Activated effector memory CD4-positive, alpha-beta T cell treated with anti-CD3 and anti-CD28 coated beads, Interleukin-2, amount 50 U/mL, for 16 hours (primary cell): ENCODE data around the gene PHACTR3.

Experiments
- DNase-seq: peaks from one replicate; pipeline ENCODE4 v3.0.0-alpha.2; 2020

Gene PHACTR3

GRCh38 chr20:59575216-59575615 lies 29.1 kb upstream of the PHACTR3 start:
- peak; percentile 43 for DNase-seq

GRCh38 chr20:59575653-59576052 lies 28.7 kb upstream of the PHACTR3 start:
- peak; percentile 41 for DNase-seq

DNA sequence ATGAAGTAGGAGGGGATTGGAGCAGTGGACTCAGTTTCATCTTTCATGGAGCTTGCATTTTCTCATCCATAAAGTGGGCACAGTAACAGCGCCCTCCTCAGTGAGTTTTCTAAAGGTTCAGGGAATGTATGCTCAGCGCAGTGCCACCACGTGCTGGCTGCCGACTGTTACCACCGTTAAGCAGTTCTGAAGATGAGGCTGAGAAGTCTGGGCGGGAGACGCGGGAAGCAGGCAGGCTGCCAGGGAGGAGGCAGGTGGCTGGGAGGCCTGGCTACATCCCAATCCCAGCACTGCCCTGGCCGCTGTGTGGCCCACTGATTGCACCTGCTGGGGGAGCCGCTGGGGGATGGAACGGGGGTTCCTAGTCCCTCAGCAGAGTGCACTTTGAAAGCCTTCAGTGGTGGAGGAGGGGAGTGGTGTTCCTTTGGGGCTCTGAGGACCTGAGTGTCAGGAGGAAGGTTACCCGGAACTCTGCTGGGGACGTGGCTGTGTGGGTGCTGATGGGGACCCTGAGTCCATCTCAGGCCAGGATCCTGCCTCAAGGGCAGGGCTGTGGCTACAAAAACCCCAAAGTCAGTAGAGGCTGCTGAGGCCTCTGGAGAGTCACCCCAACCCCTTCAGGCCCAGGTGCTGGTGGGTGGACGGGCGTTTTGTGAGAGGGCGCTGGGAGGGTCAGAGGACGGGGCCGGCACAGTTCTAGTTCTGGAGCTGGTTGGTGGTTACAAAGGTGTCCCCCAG lies 28.0 kb upstream of the PHACTR3 start:
- DNase-seq: peak; percentile 37

DNA sequence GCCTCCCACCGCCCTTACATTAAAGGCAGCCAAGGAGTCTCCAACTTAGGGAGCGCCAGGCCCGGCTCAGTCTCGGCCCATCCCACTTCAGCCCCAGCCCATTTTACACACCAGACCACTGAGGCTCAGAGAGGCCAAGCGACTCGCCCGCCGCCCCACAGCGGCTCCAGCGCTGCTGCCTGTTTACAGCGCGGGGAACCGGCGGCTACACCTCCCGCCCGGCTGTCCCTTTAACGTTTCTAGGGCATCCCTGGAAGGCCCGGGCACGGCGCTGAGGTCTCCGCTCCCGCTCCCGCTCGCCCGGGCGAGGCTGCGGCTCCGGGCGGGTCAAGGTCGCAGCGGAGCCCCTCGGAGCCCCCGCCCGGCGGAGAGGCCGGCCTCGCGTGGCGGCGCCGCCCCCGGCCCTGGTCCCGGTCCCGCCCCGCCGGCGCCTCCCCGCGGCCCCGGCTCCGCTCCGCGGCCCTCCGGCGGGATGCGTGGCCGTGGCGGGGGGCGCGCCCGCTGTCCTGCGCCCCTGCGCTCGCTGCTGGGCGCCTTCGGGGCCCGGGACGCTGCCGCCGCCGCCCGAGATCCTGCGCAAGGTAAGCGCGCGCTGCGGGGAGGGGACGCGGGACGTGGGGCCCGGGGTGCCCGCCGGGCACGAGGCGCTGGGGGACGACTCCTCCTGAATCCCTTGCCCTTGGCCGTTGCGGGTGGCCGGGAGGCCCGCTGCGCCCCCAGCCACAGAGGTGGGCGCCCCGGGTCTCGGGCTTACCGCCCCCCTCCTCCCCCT lies 27.1 kb upstream of the PHACTR3 start:
- peak; percentile 31 for DNase-seq

DNA sequence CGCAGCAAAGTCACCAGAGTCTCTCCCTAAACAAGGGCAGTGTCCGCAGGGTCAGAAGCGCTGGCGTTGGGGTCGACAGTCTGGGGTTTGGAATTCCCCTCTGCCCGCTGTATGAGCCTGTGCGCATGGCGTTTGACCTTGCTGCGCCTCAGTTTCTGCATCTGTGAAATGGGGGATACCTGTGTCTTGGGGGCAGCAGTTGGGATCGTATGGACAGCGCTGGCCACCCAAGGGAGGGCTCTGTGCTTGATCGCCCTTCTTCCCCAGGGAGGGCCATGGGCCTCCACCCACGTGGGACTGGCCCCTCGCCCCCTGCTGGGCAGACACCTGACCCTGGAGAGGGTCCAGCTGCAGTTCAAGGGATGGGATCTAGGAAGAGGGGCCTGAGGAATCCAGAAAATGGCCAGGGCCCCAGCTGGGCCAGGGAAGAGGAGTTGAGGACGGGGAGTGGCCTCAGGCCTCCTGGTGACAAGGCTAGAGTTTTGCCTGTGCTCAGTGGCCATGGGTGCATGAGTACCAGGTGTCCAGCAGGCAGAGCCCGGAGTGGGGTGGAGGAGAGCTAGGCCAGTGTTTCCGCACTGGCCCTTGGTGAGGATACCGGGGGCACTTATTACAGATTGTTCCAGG lies 26.4 kb upstream of the PHACTR3 start:
- DNase-seq: peak; percentile 47

- DNase-seq: peak; percentile 39
These were observed 25.6 kb upstream of the PHACTR3 start for GRCh38 chr20:59578436-59579403.

- DNase-seq: peak; percentile 31
These were observed 24.8 kb upstream of the PHACTR3 start for GRCh38 chr20:59579404-59580145.

GRCh38 chr20:59580146-59580946 lies 24.0 kb upstream of the PHACTR3 start:
- no peak for DNase-seq

DNA sequence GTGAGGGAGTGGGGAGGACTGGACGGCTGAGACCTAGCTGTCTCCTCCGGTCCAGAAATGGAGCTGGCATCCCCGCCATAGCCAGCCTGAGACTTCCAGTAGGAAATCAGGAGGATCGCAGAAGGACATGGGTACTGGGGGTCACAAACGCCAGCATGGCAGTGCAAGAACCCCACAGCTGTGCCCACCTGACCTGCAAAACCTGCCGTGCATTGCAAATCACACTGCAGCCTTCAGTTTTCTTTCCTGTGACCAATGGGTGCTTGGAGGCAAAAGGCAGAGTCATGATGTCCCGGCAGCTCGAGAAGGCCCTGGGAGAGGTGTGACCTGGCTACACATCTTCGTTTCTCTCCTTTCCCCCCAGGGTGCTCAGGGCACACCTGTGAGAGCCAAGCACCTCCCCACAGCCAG lies 23.3 kb upstream of the PHACTR3 start:
- no peak for DNase-seq

DNA sequence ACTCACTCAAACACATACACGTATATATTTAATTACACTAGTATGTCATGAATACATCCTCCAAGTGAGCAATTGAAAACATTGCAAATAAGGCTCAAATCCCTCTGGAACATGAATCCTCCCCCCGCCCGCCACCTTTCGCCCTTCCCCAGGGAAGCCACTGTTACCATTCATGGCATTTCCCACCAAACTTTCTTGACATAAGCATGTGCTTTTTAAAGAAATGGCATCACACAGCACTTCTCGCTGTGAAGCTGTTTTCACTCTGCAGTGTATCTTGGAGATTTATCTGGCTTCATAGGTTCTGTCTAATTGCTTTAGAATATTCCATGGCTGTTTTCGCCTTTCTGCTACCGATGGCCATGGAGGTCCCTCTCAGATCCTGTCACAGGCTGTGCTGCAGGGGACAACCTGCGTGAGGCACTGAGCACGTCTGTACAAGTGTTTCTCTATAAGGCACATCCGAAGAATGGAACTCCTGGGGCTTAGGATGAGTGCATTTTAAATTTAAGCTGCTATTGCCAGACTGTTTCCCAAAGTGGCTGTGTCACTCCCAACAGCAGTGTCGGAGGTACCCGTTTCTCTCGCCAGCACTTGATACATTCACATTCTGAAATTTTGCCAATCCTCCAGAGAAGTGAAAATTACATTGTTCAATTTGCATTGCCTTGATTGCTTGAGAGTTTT lies 22.2 kb upstream of the PHACTR3 start:
- no peak for DNase-seq

DNA sequence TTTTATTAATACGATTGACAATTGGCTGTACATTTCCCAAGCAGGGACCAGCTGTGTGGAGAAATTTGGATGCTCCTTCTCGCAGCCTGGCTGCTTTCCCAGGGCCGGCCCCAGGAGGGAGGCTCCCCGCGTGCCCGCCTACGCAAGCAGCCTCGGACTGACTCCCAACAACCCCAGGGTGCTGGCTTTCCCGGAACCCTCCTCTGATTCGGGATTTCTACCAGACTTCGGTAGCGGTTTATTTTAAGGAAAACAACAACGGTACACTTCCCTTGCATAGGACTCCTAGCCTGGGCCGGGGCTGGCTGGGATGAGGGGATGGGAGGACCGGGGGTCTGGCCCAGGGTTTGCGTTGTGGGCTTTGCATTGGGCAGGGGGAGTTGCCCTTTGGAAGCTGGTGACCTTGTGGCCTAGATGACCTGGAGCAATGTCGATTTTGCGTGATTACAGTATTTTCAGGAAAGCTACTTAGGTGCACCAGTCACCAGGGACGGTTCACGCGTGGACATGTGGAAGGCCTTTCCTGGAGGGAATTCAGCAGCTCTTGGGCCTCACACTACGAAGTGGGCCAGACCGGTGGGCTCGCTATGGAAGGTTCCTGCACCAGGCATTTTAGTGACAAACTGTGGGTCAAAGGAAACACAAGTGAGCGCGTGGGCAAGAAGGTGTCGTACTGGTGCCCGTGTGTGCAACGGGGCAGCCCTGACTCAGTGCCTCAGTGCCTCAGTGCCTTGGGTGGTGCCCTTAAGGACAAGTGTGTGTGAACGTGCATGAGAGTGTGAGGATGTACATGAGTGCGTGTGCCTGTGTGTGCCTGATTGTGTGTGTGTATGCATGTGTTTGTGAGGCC lies 20.7 kb upstream of the PHACTR3 start:
- DNase-seq: no peak

DNA sequence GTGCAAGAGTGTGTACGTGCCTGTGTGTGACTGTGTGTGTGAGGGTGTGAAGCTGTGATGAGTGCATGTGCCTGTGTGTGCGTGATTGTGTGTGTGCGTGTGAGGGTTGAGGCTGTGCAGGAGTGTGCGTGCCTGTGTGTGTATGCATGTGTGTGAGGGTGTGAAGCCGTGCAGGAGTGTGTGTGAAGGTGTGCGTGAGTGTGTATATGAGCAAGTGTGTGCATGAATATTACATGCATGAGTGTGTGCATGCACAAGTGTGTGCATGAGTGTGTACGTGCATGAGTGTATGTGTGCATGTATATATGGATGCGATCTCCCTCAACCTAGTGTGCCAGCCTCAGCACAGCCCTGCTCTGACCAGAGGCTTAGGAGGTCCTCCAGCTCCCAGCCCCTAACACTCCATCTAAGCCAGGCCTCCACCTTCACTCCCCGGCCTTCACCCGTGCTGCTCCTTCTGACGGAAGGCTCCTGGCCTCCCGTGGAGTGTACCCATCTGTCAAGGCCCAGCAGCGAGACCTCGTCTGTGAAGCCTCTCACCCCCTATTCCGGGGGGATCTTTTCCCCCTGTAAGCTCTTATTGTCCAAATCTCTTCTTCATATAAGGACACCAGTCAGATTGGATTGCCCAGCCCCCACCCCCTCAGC lies 19.9 kb upstream of the PHACTR3 start:
- no peak for DNase-seq

DNA sequence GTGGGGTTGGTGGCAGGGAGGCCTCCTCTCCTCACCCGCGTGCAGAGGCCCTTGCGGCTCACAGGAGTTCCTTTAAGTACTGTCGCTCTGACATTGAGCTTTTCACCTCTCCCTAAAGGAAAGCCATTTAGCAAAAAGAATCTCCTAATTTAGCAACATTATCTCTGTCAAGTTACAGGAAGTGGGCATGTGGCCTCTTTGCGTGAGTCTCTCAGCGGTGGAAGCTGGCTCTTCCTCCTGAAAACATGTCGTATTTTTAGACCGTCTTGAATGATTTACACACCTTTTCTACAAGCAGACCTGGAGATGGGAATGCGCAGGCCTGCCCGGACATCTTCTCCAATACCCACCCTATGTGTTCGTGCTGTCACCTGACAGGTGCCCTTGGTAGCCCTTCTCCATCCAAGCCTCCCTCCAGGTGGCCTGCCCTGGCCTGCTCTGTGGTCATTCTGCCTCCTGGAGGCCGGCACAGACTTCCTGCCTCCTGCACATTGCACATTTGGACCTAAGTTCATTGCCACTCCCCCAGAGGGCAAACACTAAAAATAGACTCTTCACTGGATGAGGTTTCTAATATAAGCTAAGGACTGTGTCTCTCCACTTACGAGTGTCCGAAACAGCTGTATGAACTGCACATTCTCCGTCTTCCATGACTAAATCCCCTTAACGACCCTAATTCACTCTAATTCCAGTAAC lies 18.5 kb upstream of the PHACTR3 start:
- DNase-seq: no peak

GRCh38 chr20:59586613-59587012 lies 17.7 kb upstream of the PHACTR3 start:
- DNase-seq: no peak

GRCh38 chr20:59587570-59587969 lies 16.8 kb upstream of the PHACTR3 start:
- no peak for DNase-seq

DNA sequence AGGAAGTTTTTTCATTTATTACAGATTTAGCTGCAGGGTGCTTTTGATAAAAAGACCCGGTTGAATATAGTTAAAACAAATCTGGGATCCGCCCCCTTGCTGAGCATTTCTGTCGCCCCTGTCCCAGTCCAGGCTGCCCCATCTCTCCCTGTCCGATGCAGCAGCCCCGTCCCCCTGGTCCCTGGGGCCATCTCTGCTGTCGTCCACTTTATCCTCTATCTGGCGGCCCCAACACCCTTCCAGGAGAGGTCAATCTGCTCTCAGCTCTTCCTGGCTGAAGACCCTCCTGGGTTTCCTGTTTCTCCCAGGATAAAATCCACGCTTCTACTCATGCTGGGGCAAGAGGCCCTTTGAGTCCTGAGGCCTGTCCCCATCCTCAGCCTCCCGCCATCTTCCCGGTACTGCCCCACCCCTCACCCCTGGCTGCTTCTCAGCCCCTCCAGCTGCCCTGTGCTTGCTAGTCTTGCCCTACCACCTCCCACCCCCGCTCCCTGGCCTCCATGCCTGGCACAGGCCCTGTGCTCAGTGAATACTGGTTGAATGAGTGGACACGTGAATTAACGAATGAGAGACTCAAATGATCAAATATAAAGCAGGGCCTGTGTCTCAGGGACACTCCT lies 16.0 kb upstream of the PHACTR3 start:
- no peak for DNase-seq

DNA sequence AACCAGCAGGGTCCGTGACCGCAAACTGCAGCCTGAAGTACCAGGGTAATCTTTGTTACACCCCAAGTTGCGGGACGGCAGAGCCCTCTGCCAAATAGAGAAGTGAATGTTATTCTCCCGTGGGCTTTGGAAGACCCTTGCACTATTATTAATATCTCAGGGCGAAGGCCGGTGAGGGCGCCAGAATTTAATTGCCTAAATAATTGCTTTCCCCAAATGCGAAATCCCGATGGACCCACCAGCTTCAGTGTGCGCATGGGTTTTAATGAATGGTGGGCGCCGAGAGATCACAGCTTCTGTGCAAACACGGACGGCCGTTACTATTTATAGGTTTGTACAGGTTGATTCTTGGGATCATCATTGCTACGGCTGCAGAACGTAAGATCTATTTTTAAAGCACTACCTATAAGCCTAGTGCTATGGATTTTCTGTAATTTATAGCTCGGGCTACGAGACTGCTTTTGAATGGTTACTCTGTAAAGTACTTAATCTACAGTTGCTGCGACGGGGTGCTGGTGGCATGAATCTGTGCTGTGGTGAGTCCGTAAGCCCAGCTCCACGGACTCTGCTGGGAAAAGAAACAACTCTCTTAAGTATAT lies 15.2 kb upstream of the PHACTR3 start:
- DNase-seq: no peak
